ENCODE results near the gene RNF222. TPM values are rescaled to one million over a fixed set of nuclear protein-coding genes. Genes with fewer than 3 reads are reported as not detected.

The RNF222 gene
- total RNA-seq, 1 experiment from 2014 or later, result not detected

GRCh38 chr17:8430966-8431365 lies 33.3 kb upstream of the RNF222 start:
- Mint-ChIP-seq H3K36me3 (ENCODE audit: insufficient read depth, unreplicated experiment) (no peaks in the 10 kb centered on the region), H3K4me3 (ENCODE audit: unreplicated experiment) (no peak overlapping the region), H3K9me3 (ENCODE audit: unreplicated experiment) (no peaks in the 10 kb centered on the region), H3K27ac (ENCODE audit: low read depth, unreplicated experiment) (peak overlapping the region; percentile 46), H3K4me1 (ENCODE audit: insufficient read depth, unreplicated experiment) (peaks cover 12% of the 10 kb centered on the region), H3K27me3 (ENCODE audit: insufficient read depth, unreplicated experiment) (no peaks in the 10 kb centered on the region)
- intact Hi-C loops (cut with micrococcal nuclease), result no loop called here
- ChIA-PET POLR2A (interaction anchor here (0.9 to 1.2 kb wide), 3 partner anchors 9 to 19 kb away, joined by 3 read pairs; no protein-coding TSS in a partner anchor), CTCF (interaction anchor here (1.2 kb wide), 1 partner anchor 11 kb away, joined by 5 read pairs; no protein-coding TSS in a partner anchor)
- BruUV-seq (replicated peaks), result no TSS peak
- no peak for TF ChIP-seq CTCF (IDR thresholded peaks at IDR 0.05; ENCODE audit: unreplicated experiment)
- DNase-seq (ENCODE audit: unreplicated experiment), result peak; percentile 84

- no peak for DNase-seq (ENCODE audit: unreplicated experiment)
- no TSS peak for BruUV-seq (replicated peaks)
Measured at GRCh38 chr17:8426802-8427201, 29.2 kb upstream of the RNF222 start.

GRCh38 chr17:8426094-8426720 lies 28.6 kb upstream of the RNF222 start:
- no peaks in the 10 kb centered on the region for H3K9me3 Mint-ChIP-seq (ENCODE audit: unreplicated experiment)
- H3K4me3 Mint-ChIP-seq (ENCODE audit: unreplicated experiment), result no peak overlapping the region
- DNase-seq (ENCODE audit: unreplicated experiment), result no peak
- no peaks in the 10 kb centered on the region for H3K27me3 Mint-ChIP-seq (ENCODE audit: insufficient read depth, unreplicated experiment)
- intact Hi-C loops (cut with micrococcal nuclease), result no loop called here
- H3K36me3 Mint-ChIP-seq (ENCODE audit: insufficient read depth, unreplicated experiment), result no peaks in the 10 kb centered on the region
- no peak overlapping the region for H3K27ac Mint-ChIP-seq (ENCODE audit: low read depth, unreplicated experiment)
- H3K4me1 Mint-ChIP-seq (ENCODE audit: insufficient read depth, unreplicated experiment), result peaks cover 3% of the 10 kb centered on the region
- POLR2A ChIA-PET, result interaction anchor here (0.6 to 1.9 kb wide), 3 partner anchors 9 to 30 kb away, joined by 3 to 10 read pairs (median 4); partner anchors contain the start of gene NDEL1
- no peak for TF ChIP-seq CTCF (IDR thresholded peaks at IDR 0.05; ENCODE audit: unreplicated experiment)
- CTCF ChIA-PET, result interaction anchor here (0.6 to 1.0 kb wide), 2 partner anchors 40 to 44 kb away, joined by 3 to 4 read pairs; no protein-coding TSS in a partner anchor
- no TSS peak for BruUV-seq (replicated peaks)

More at GRCh38 chr17:8426802-8427201, 29.2 kb upstream of the RNF222 start:
- TF ChIP-seq CTCF (IDR thresholded peaks at IDR 0.05; ENCODE audit: unreplicated experiment), result no peak
- Mint-ChIP-seq H3K4me3 (ENCODE audit: unreplicated experiment) (no peak overlapping the region), H3K27me3 (ENCODE audit: insufficient read depth, unreplicated experiment) (no peaks in the 10 kb centered on the region), H3K4me1 (ENCODE audit: insufficient read depth, unreplicated experiment) (peaks cover 6% of the 10 kb centered on the region), H3K36me3 (ENCODE audit: insufficient read depth, unreplicated experiment) (no peaks in the 10 kb centered on the region), H3K27ac (ENCODE audit: low read depth, unreplicated experiment) (no peak overlapping the region), H3K9me3 (ENCODE audit: unreplicated experiment) (no peaks in the 10 kb centered on the region)
- intact Hi-C loops (cut with micrococcal nuclease), result no loop called here
- ChIA-PET POLR2A (interaction anchor here (1.9 kb wide), 2 partner anchors 9 to 10 kb away, joined by 5 to 10 read pairs; partner anchors contain the start of gene NDEL1), CTCF (interaction anchor here (0.6 to 1.9 kb wide), 3 partner anchors 17 to 45 kb away, joined by 3 to 9 read pairs (median 4); no protein-coding TSS in a partner anchor)

- ChIA-PET POLR2A (interaction anchor here (0.9 to 3.0 kb wide), 4 partner anchors 10 to 15 kb away, joined by 3 to 31 read pairs (median 9); partner anchors contain the start of gene NDEL1), CTCF (interaction anchor here (1.4 to 3.2 kb wide), 2 partner anchors 12 to 15 kb away, joined by 7 to 28 read pairs; no protein-coding TSS in a partner anchor)
- peak; percentile 65 for DNase-seq (ENCODE audit: unreplicated experiment)
- no peak overlapping the region for H3K27ac Mint-ChIP-seq (ENCODE audit: low read depth, unreplicated experiment)
- peaks cover 14% of the 10 kb centered on the region for H3K27me3 Mint-ChIP-seq (ENCODE audit: insufficient read depth, unreplicated experiment)
- BruUV-seq (replicated peaks), result no TSS peak
- H3K4me1 Mint-ChIP-seq (ENCODE audit: insufficient read depth, unreplicated experiment), result no peaks in the 10 kb centered on the region
- no peak for TF ChIP-seq CTCF (IDR thresholded peaks at IDR 0.05; ENCODE audit: unreplicated experiment)
- H3K36me3 Mint-ChIP-seq (ENCODE audit: insufficient read depth, unreplicated experiment), result no peaks in the 10 kb centered on the region
- H3K4me3 Mint-ChIP-seq (ENCODE audit: unreplicated experiment), result no peak overlapping the region
- intact Hi-C loops (cut with micrococcal nuclease), result no loop called here
- no peaks in the 10 kb centered on the region for H3K9me3 Mint-ChIP-seq (ENCODE audit: unreplicated experiment)
Measured at GRCh38 chr17:8421571-8421970, 23.9 kb upstream of the RNF222 start.

Data from MCF 10A (cell line).